ENCODE data around the gene ZXDC.

- TF ChIP-seq CTCF (IDR thresholded peaks at IDR 0.05) (no peak), POLR2A (IDR thresholded peaks at IDR 0.05) (no peak), POLR2AphosphoS5 (IDR thresholded peaks at IDR 0.05) (no peak), EP300 (IDR thresholded peaks at IDR 0.05) (no peak)
These were observed 10.7 kb upstream of the ZXDC start for GRCh38 chr3:126486360-126486847.

Data from gastroesophageal sphincter (tissue), 3 donors.